Stomach (tissue), 9 donors: ENCODE results near the gene CERKL. TPM values are rescaled to one million over a fixed set of nuclear protein-coding genes. Genes with fewer than 3 reads are reported as not detected.

Source experiments
- DNase-seq, 2 donors: peaks; one replicate each; pipeline versions ENCODE4 v3.0.0 to v3.0.0-alpha.2; 2013 to 2019
- H3K27ac ChIP-seq, 5 donors: fragments of 200-600 bp in 4 of 5; sonication (generic) in 4 of 5; one replicate each; pipeline ENCODE4 v1.5.1; 2013 to 2019; ENCODE audit warnings: mild to moderate bottlenecking in 1 of 5, moderate library complexity in 1 of 5
- H3K27me3 ChIP-seq, 3 donors: fragments of 200-600 bp; sonication (generic); one replicate each; pipeline ENCODE4 v1.5.1; 2017 to 2019; ENCODE audit warnings: mixed run types in 1 of 3
- H3K36me3 ChIP-seq, 4 donors: fragments of 200-600 bp; sonication (generic); 1 replicate in 3 of 4; 2 replicates in 1 of 4; pipeline ENCODE4 v1.5.1; 2016 to 2019
- H3K4me1 ChIP-seq, 4 donors: fragments of 200-600 bp; sonication (generic); one replicate each; pipeline ENCODE4 v1.5.1; 2016 to 2019
- H3K4me3 ChIP-seq, 4 donors: fragments of 200-600 bp; sonication (generic) in 3 of 4; one replicate each; pipeline ENCODE4 v1.5.1; 2016 to 2019; ENCODE audit warnings: mild to moderate bottlenecking in 1 of 4
- H3K9me3 ChIP-seq, 4 donors: fragments of 200-600 bp; sonication (generic); one replicate each; pipeline ENCODE4 v1.5.1; 2016 to 2019
- CTCF ChIP-seq, 7 experiments: fragments of 450-650 bp in 4 of 7; fragments of 200-600 bp in 3 of 7; sonication (generic) in 3 of 7; IDR thresholded peaks; one replicate each; pipeline ENCODE4 v1.5.1; 2016 to 2019; ENCODE audit warnings: antibody characterized with exemption in 7 of 7, control low read depth in 2 of 7, mild to moderate bottlenecking in 1 of 7
- EP300 ChIP-seq: sonication (generic); formaldehyde crosslinking; IDR thresholded peaks from one replicate; pipeline ENCODE4 v1.6.1; 2017; ENCODE audit warnings: antibody characterized with exemption
- POLR2A ChIP-seq, 4 donors: fragments of 450-650 bp; IDR thresholded peaks; one replicate each; pipeline ENCODE4 v1.6.1; 2016; ENCODE audit warnings: antibody characterized with exemption in 4 of 4, control low read depth in 2 of 4, mild to moderate bottlenecking in 1 of 4, moderate library complexity in 1 of 4
- POLR2AphosphoS5 ChIP-seq, 3 donors: sonication (generic); formaldehyde crosslinking; IDR thresholded peaks; one replicate each; pipeline ENCODE4 v1.6.1; 2016; ENCODE audit warnings: antibody characterized with exemption in 3 of 3
- WGBS, 5 donors: extraction: QIAGEN DNeasy Blood & Tissue Kit in 3 of 5; methylation state at CpG; one replicate each; pipeline versions ENCODE4 v1.1.5 to v1.1.7; 2013 to 2018; 5-methylcytosine and 5-hydroxymethylcytosine counted together
- intact Hi-C: fragments of 100-400 bp; cut with DNase I; formaldehyde crosslinking; loops from one replicate; pipeline ENCODE4 v1.15.1; 2023; ENCODE audit warnings: low total_unique reads
- polyA plus RNA-seq, 3 donors: library from polyadenylated mRNA; stranded (reverse); fragments of 200-250 nt; gene quantifications; one replicate each; pipeline ENCODE4 v1.2.3, GENCODE V29; 2013
- total RNA-seq, 5 donors: library from RNA; depleted of rRNA; stranded (reverse); fragments of >200 nt; gene quantifications; one replicate each; pipeline versions ENCODE4 v1.1.0 to v1.2.3, GENCODE V29; 2014 to 2016
- donor health status: healthy with polysubstance abuse.
- donor health status: Bipolar disorder and iron deficiency.
- donor health status: healthy.

Gene CERKL
- total and polyA plus RNA-seq, 8 donors: 0.05 to 1.3 (median 0.28) TPM; not detected in 4

- 1 to 9% (median 6%) methylated on average over 20 of the region's 20 CpGs for WGBS, 5 donors
- Histone ChIP-seq H3K36me3 (no peaks in the 10 kb centered on the region), H3K4me1 (peaks cover 23 to 46% (median 40%) of the 10 kb centered on the region in 4 donors), H3K27me3 (peaks cover 51 to 92% (median 71%) of the 10 kb centered on the region in 3 donors), H3K9me3 (peaks cover 0 to 22% (median 6%) of the 10 kb centered on the region in 4 donors), H3K4me3 (no peak overlapping the region), H3K27ac (no peak overlapping the region)
- no peak for DNase-seq
- no peak for TF ChIP-seq POLR2AphosphoS5 (IDR thresholded peaks at IDR 0.05)
- TF ChIP-seq CTCF (IDR thresholded peaks at IDR 0.05): no peak
- no peak for TF ChIP-seq POLR2A (IDR thresholded peaks at IDR 0.05)
- TF ChIP-seq EP300: no peak
- intact Hi-C loops: no loop called here
Observed at GRCh38 chr2:181679544-181679979, 22.7 kb upstream of the CERKL start.

GRCh38 chr2:181678861-181679543 is 22.1 kb upstream of the CERKL start:
- DNase-seq: no peak
- H3K4me1 ChIP-seq: peaks cover 20 to 41% (median 35%) of the 10 kb centered on the region in 4 donors
- H3K36me3 ChIP-seq: no peaks in the 10 kb centered on the region
- WGBS, 5 donors: 13 to 20% (median 19%) methylated on average over 18 of the region's 18 CpGs
- H3K27ac ChIP-seq: no peak overlapping the region
- intact Hi-C loops: no loop called here
- peaks cover 45 to 86% (median 68%) of the 10 kb centered on the region in 3 donors for H3K27me3 ChIP-seq
- peak overlapping the region in 1 of 4 donors; percentile 5 for H3K4me3 ChIP-seq
- H3K9me3 ChIP-seq: peaks cover 0 to 22% (median 6%) of the 10 kb centered on the region in 4 donors
- no peak for TF ChIP-seq EP300

GRCh38 chr2:181677912-181678586 is 21.1 kb upstream of the CERKL start:
- H3K9me3 ChIP-seq: peaks cover 0 to 22% (median 6%) of the 10 kb centered on the region in 4 donors
- 12 to 15% (median 14%) methylated on average over 41 of the region's 41 CpGs for WGBS, 5 donors
- H3K36me3 ChIP-seq: no peaks in the 10 kb centered on the region
- H3K27ac ChIP-seq: no peak overlapping the region
- H3K4me3 ChIP-seq: peak overlapping the region in 1 of 4 donors; percentile 0
- peaks cover 36 to 77% (median 61%) of the 10 kb centered on the region in 3 donors for H3K27me3 ChIP-seq
- TF ChIP-seq POLR2AphosphoS5 (IDR thresholded peaks at IDR 0.05): no peak
- DNase-seq: peak; percentile 61 to 95
- peaks cover 11 to 31% (median 26%) of the 10 kb centered on the region in 4 donors for H3K4me1 ChIP-seq
- intact Hi-C loops: no loop called here

GRCh38 chr2:181675254-181675653 is 18.3 kb upstream of the CERKL start:
- H3K9me3 ChIP-seq: peaks cover 0 to 22% (median 6%) of the 10 kb centered on the region in 4 donors
- 33 to 47% (median 40%) methylated on average over 4 of the region's 4 CpGs for WGBS, 5 donors
- TF ChIP-seq POLR2A (IDR thresholded peaks at IDR 0.05) (no peak), EP300 (no peak), POLR2AphosphoS5 (IDR thresholded peaks at IDR 0.05) (no peak), CTCF (IDR thresholded peaks at IDR 0.05) (no peak)
- no peak overlapping the region for H3K4me3 ChIP-seq
- peaks cover 0 to 8% (median 2%) of the 10 kb centered on the region in 4 donors for H3K4me1 ChIP-seq
- no peak for DNase-seq
- H3K36me3 ChIP-seq: no peaks in the 10 kb centered on the region
- no peak overlapping the region for H3K27ac ChIP-seq
- peaks cover 15 to 54% (median 33%) of the 10 kb centered on the region in 3 donors for H3K27me3 ChIP-seq
- intact Hi-C loops: no loop called here

- no peak for DNase-seq
- Histone ChIP-seq H3K27me3 (peaks cover 12 to 46% (median 25%) of the 10 kb centered on the region in 3 donors), H3K9me3 (peaks cover 0 to 19% (median 6%) of the 10 kb centered on the region in 4 donors), H3K4me3 (no peak overlapping the region), H3K4me1 (peaks cover 0 to 8% (median 0%) of the 10 kb centered on the region in 4 donors), H3K27ac (no peak overlapping the region), H3K36me3 (no peaks in the 10 kb centered on the region)
- intact Hi-C loops: no loop called here
- no peak for TF ChIP-seq POLR2A (IDR thresholded peaks at IDR 0.05)
- TF ChIP-seq EP300: no peak
- TF ChIP-seq CTCF (IDR thresholded peaks at IDR 0.05): no peak
- no peak for TF ChIP-seq POLR2AphosphoS5 (IDR thresholded peaks at IDR 0.05)
Observed at GRCh38 chr2:181674461-181674860, 17.6 kb upstream of the CERKL start.
